ENCODE data around the gene OR8H2. TPM values are rescaled to one million over a fixed set of nuclear protein-coding genes. Genes with fewer than 3 reads are reported as not detected.
"Not testable (repeated sequence)": the region's sequence is repeated elsewhere in the genome, so short reads cannot be mapped to it uniquely, and the experiment has no call there.

The OR8H2 gene
- total RNA-seq, 1 experiment from 2014 or later: not detected

DNA sequence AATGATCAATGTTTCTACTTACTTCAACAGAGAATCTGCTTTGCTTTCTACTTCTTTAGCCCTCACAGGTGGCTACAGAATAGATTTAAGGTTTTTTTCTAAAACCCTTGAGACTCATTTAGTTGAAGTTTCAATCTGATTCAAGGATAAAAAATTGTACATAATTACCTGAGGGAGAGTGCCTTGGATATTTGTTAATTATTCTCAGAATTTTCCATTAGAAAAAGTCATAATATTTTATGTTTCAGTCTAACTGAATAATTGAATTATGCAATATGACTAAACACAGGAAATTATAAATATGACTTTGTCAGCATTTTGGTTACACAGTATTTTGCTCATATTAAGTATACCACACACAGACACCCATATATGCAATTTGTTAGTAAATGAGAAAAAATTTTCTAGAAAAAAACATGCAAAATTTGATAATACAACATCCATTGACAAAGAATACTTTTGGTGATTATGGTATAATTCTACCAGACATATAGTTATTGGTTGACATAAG lies 36.7 kb downstream of the OR8H2 start, which contains the start of gene OR8J3:
Gene OR8J3, minus strand, starts transcription at position 51 of the 511 bp plus-strand sequence. CDS start 2,483 bp downstream, outside the sequence.
- Histone ChIP-seq H3K79me1 (ENCODE audit: insufficient read depth, low read depth, low read length, poor library complexity, severe bottlenecking) (no peaks in the 10 kb centered on the region), H3K23ac (ENCODE audit: insufficient read length, low read depth, low read length) (no peak within 1 kb of the TSS), H2AK5ac (ENCODE audit: insufficient read length, low read length) (no peak within 1 kb of the TSS), H3K9ac (ENCODE audit: extremely low read depth, insufficient read length, low read length) (no peak within 1 kb of the TSS), H3K4ac (ENCODE audit: low read depth, low read length) (no peak within 1 kb of the TSS), H3K4me1 (ENCODE audit: insufficient read depth, low read length) (no peaks in the 10 kb centered on the region), H3K27me3 (ENCODE audit: insufficient read depth, low read length) (no peaks in the 10 kb centered on the region), H3T11ph (ENCODE audit: low read length) (no peak within 1 kb of the TSS), H3K23me2 (ENCODE audit: insufficient read length, low read depth, low read length, poor library complexity, severe bottlenecking) (no peaks in the 10 kb centered on the region), H4K8ac (replicated peaks; ENCODE audit: insufficient read length, low read depth, low read length) (no peak within 1 kb of the TSS), H2BK15ac (ENCODE audit: low read depth, low read length) (no peak within 1 kb of the TSS), H4K91ac (ENCODE audit: insufficient read length, low read depth, low read length) (no peak within 1 kb of the TSS), H3K79me2 (ENCODE audit: insufficient read depth, low read length) (no peaks in the 10 kb centered on the region), H2BK12ac (ENCODE audit: insufficient read length, low read depth, low read length) (no peak within 1 kb of the TSS), H3K4me2 (ENCODE audit: insufficient read depth, insufficient read length, low read length) (no peak within 1 kb of the TSS), H3K9me3 (ENCODE audit: control insufficient read depth, low read depth, low read length) (no peaks in the 10 kb centered on the region), H3K14ac (ENCODE audit: insufficient read depth, low read length) (no peak within 1 kb of the TSS), H3K56ac (ENCODE audit: insufficient read length, low read depth, low read length) (no peak within 1 kb of the TSS), H4K20me1 (ENCODE audit: control insufficient read depth, insufficient read depth, insufficient read length) (no peaks in the 10 kb centered on the region), H3K18ac (ENCODE audit: insufficient read length, low read depth, low read length) (no peak within 1 kb of the TSS), H2AFZ (ENCODE audit: low read length) (no peak within 1 kb of the TSS), H2BK20ac (ENCODE audit: low read depth, low read length, poor library complexity, severe bottlenecking) (no peak within 1 kb of the TSS), H2BK120ac (ENCODE audit: low read depth, low read length, poor library complexity, severe bottlenecking) (no peak within 1 kb of the TSS), H2BK5ac (ENCODE audit: insufficient read length, low read length) (no peak within 1 kb of the TSS), H4K5ac (ENCODE audit: insufficient read length, low read depth, low read length) (no peak within 1 kb of the TSS), H3K27ac (ENCODE audit: insufficient read length, low read depth, low read length) (no peak within 1 kb of the TSS)
- Mint-ChIP-seq H3K9me3 (peaks cover 12 to 35% of the 10 kb centered on the region in 2 experiments), H3K36me3 (ENCODE audit: insufficient read depth in 1 of 3, low read depth in 3 of 3) (peaks cover 0 to 10% (median 6%) of the 10 kb centered on the region in 3 experiments; a peak in 4 of 7 replicates), H3K4me1 (no peaks in the 10 kb centered on the region), H3K27ac (no peak within 1 kb of the TSS), H3K4me3 (no peak within 1 kb of the TSS), H3K27me3 (ENCODE audit: low read depth) (no peaks in the 10 kb centered on the region)
- DNase-seq: no peak
- TF ChIP-seq, protein P1, sequence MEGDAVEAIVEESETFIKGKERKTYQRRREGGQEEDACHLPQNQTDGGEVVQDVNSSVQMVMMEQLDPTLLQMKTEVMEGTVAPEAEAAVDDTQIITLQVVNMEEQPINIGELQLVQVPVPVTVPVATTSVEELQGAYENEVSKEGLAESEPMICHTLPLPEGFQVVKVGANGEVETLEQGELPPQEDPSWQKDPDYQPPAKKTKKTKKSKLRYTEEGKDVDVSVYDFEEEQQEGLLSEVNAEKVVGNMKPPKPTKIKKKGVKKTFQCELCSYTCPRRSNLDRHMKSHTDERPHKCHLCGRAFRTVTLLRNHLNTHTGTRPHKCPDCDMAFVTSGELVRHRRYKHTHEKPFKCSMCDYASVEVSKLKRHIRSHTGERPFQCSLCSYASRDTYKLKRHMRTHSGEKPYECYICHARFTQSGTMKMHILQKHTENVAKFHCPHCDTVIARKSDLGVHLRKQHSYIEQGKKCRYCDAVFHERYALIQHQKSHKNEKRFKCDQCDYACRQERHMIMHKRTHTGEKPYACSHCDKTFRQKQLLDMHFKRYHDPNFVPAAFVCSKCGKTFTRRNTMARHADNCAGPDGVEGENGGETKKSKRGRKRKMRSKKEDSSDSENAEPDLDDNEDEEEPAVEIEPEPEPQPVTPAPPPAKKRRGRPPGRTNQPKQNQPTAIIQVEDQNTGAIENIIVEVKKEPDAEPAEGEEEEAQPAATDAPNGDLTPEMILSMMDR (conservative IDR thresholded peaks at IDR 0.05): no peak

DNA sequence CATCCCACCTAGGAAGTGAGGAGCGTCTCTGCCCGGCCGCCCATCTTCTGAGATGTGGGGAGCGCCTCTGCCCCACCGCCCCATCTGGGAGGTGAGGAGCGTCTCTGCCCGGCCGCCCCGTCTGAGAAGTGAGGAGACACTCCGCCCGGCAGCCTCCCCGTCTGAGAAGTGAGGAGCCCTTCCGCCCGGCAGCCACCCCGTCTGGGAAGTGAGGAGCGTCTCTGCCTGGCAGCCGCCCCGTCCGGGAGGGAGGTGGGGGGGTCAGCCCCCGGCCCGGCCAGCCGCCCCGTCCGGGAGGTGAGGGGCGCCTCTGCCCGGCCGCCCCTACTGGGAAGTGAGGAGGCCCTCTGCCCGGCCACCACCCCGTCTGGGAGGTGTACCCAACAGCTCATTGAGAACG lies 40.2 kb downstream of the OR8H2 start:
- not testable (repeated sequence) for H3K27ac ChIP-seq (ENCODE audit: insufficient read length, low read depth, low read length); H3K18ac ChIP-seq (ENCODE audit: insufficient read length, low read depth, low read length); H4K8ac ChIP-seq (replicated peaks; ENCODE audit: insufficient read length, low read depth, low read length); H2BK12ac ChIP-seq (ENCODE audit: insufficient read length, low read depth, low read length); H4K5ac ChIP-seq (ENCODE audit: insufficient read length, low read depth, low read length); H2BK20ac ChIP-seq (ENCODE audit: low read depth, low read length, poor library complexity, severe bottlenecking); H3K9me3 ChIP-seq (ENCODE audit: control insufficient read depth, low read depth, low read length); H3T11ph ChIP-seq (ENCODE audit: low read length); H3K4me1 Mint-ChIP-seq; H3K4me3 Mint-ChIP-seq; H3K79me2 ChIP-seq (ENCODE audit: insufficient read depth, low read length); H3K23ac ChIP-seq (ENCODE audit: insufficient read length, low read depth, low read length); H3K27me3 Mint-ChIP-seq (ENCODE audit: low read depth); H3K79me1 ChIP-seq (ENCODE audit: insufficient read depth, low read depth, low read length, poor library complexity, severe bottlenecking); H4K20me1 ChIP-seq (ENCODE audit: control insufficient read depth, insufficient read depth, insufficient read length); H3K14ac ChIP-seq (ENCODE audit: insufficient read depth, low read length); H3K27me3 ChIP-seq (ENCODE audit: insufficient read depth, low read length); H4K91ac ChIP-seq (ENCODE audit: insufficient read length, low read depth, low read length); H2AK5ac ChIP-seq (ENCODE audit: insufficient read length, low read length); H2BK15ac ChIP-seq (ENCODE audit: low read depth, low read length); H3K4ac ChIP-seq (ENCODE audit: low read depth, low read length); DNase-seq; H2BK5ac ChIP-seq (ENCODE audit: insufficient read length, low read length); H3K4me1 ChIP-seq (ENCODE audit: insufficient read depth, low read length); H3K27ac Mint-ChIP-seq; H3K9ac ChIP-seq (ENCODE audit: extremely low read depth, insufficient read length, low read length); H2AFZ ChIP-seq (ENCODE audit: low read length); H3K56ac ChIP-seq (ENCODE audit: insufficient read length, low read depth, low read length); H3K4me2 ChIP-seq (ENCODE audit: insufficient read depth, insufficient read length, low read length); H3K23me2 ChIP-seq (ENCODE audit: insufficient read length, low read depth, low read length, poor library complexity, severe bottlenecking); H2BK120ac ChIP-seq (ENCODE audit: low read depth, low read length, poor library complexity, severe bottlenecking)
- peaks cover 0 to 10% (median 8%) of the 10 kb centered on the region in 3 experiments; a peak in 4 of 7 replicates for H3K36me3 Mint-ChIP-seq (ENCODE audit: insufficient read depth in 1 of 3, low read depth in 3 of 3)
- no CpG with 5 or more reads among the region's 30 CpGs for WGBS (ENCODE audit: extremely low coverage, insufficient read length, low lambda C conversion rate)
- H3K9me3 Mint-ChIP-seq: peaks cover 12 to 36% of the 10 kb centered on the region in 2 experiments

Data from H9 (cell line).